ENCODE measurements around the gene CD180. TPM values are rescaled to one million over a fixed set of nuclear protein-coding genes. Genes with fewer than 3 reads are reported as not detected.
"Not testable (repeated sequence)": the region's sequence is repeated elsewhere in the genome, so short reads cannot be mapped to it uniquely, and the experiment has no call there.

The CD180 gene
- total RNA-seq, 3 donors from 2014 or later = 0.87 to 1.4 (median 1.3) TPM

DNA sequence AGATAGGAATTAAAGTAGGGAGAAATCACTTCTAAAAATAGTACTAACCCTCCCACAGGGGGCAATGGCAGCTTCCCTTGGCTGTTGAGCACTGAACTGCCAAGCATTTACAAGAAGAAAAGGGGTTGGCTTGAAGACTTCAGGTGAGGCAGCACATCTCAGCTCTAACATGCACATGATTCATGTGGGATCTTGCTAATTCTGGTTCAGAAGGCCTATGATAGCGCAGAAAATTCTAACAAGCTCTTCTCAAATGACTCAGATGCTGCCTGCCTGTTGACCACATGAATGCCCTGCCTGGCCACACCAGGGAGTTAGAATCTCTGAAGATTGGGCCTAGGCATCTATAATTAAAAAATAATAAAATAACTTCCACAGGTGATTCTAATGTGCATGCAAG lies 22.6 kb downstream of the CD180 start:
- TF ChIP-seq, protein P1, sequence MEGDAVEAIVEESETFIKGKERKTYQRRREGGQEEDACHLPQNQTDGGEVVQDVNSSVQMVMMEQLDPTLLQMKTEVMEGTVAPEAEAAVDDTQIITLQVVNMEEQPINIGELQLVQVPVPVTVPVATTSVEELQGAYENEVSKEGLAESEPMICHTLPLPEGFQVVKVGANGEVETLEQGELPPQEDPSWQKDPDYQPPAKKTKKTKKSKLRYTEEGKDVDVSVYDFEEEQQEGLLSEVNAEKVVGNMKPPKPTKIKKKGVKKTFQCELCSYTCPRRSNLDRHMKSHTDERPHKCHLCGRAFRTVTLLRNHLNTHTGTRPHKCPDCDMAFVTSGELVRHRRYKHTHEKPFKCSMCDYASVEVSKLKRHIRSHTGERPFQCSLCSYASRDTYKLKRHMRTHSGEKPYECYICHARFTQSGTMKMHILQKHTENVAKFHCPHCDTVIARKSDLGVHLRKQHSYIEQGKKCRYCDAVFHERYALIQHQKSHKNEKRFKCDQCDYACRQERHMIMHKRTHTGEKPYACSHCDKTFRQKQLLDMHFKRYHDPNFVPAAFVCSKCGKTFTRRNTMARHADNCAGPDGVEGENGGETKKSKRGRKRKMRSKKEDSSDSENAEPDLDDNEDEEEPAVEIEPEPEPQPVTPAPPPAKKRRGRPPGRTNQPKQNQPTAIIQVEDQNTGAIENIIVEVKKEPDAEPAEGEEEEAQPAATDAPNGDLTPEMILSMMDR (IDR thresholded peaks at IDR 0.05) = no peak
- Histone ChIP-seq H3K4me1 (ENCODE audit: low read depth) (no peaks in the 10 kb centered on the region), H3K36me3 (ENCODE audit: low read depth) (no peaks in the 10 kb centered on the region), H3K4me3 (no peak overlapping the region), H3K9me3 (no peaks in the 10 kb centered on the region)
- intact Hi-C loops (cut with DNase I, micrococcal nuclease) = no loop called here
- no peak for ATAC-seq
- DNase-seq = no peak

DNA sequence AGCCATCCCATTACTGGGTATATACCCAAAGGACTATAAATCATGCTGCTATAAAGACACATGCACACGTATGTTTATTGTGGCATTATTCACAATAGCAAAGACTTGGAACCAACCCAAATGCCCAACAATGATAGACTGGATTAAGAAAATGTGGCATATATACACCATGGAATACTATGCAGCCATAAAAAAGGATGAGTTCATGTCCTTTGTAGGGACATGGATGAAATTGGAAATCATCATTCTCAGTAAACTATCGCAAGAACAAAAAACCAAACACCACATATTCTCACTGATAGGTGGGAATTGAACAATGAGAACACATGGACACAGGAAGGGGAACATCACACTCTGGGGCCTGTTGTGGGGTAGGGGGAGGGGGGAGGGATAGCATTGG lies 23.2 kb downstream of the CD180 start:
- H3K9me3 ChIP-seq; H3K4me1 ChIP-seq (ENCODE audit: low read depth); ATAC-seq; intact Hi-C loops (cut with DNase I, micrococcal nuclease); H3K4me3 ChIP-seq; DNase-seq; H3K36me3 ChIP-seq (ENCODE audit: low read depth): not testable (repeated sequence)

DNA sequence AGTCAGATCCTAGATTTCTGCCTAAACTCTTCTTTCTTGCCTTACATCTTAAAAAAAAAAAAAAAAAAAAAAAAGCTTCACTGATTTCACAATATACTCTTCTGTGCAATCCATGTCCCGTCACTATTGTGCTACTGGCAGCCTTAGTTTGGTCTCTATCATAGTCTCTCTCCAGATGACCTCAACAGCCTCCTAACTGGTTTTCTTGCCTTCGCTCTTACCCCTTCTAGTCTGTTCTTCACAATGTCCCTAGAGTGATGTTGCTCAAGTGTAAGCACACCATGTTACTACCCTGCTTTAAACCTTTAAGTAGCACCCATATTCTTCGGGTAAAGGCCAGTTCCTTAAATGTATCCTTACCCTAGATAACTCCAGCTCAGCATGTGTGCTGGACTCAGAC lies 25.8 kb downstream of the CD180 start:
- ATAC-seq (no peak), DNase-seq (no peak)
- H3K4me1 ChIP-seq (ENCODE audit: low read depth) = no peaks in the 10 kb centered on the region
- no peaks in the 10 kb centered on the region for H3K9me3 ChIP-seq
- no peak overlapping the region for H3K4me3 ChIP-seq
- intact Hi-C loops (cut with DNase I, micrococcal nuclease) = no loop called here
- TF ChIP-seq, protein P1 (IDR thresholded peaks at IDR 0.05) = no peak
- no peaks in the 10 kb centered on the region for H3K36me3 ChIP-seq (ENCODE audit: low read depth)

DNA sequence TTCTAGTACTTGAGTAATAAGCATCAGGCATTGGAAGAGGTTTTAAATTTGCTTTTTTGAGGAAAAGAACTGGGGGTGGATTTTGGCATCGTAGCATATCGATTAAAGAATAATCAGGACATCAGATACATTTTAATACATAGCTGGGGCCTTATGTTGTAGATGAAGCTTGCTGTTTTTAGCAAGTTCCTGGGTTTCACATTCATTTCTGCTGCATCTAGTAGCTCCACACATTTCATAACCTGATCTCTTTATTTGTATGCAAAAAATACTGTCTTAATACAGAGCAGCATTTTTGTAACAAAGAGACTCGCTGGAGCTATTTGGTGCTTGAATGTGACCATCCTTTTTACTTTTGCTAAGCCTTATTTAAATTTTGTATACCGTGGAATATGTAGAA lies 28.5 kb downstream of the CD180 start:
- TF ChIP-seq, protein P1 (IDR thresholded peaks at IDR 0.05) = no peak
- Histone ChIP-seq H3K36me3 (ENCODE audit: low read depth) (no peaks in the 10 kb centered on the region), H3K4me3 (no peak overlapping the region), H3K9me3 (no peaks in the 10 kb centered on the region), H3K4me1 (ENCODE audit: low read depth) (no peaks in the 10 kb centered on the region)
- intact Hi-C loops (cut with DNase I, micrococcal nuclease) = loop anchor here in 1 of 2 donors (5.0 kb wide), 1 partner anchor 39 kb away; no protein-coding TSS in a partner anchor
- ATAC-seq (no peak), DNase-seq (no peak)

DNA sequence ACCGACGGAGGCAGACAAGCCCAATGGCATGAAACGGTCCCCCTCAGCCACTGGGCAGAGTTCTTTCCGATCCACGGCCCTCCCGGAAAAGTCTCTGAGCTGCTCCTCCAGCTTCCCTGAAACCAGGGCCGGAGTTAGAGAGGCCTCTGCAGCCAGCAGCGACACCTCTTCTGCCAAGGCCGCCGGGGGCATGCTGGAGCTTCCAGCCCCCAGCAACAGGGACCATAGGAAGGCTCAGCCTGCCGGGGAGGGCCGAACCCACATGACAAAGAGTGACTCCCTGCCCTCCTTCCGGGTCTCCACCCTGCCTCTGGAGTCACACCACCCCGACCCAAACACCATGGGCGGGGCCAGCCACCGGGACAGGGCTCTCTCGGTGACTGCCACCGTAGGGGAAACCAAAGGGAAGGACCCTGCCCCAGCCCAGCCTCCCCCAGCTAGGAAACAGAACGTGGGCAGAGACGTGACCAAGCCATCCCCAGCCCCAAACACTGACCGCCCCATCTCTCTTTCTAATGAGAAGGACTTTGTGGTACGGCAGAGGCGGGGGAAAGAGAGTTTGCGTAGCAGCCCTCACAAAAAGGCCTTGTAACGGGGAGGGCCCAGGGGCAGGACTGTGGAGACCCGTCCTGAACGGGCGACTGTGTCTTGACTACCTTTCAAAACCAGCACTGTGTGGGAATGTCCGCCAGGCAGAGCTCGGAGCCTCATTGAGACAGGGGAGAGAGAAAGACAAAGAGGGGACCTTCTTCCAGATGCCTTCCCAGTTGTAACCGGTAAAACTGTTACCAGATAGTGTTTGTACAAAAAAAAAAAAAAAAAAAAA lies 29.9 kb downstream of the CD180 start:
- ATAC-seq (peak; percentile 80), DNase-seq (peak; percentile 71 to 87 (median 81))
- intact Hi-C loops (cut with DNase I, micrococcal nuclease) = loop anchor here in 1 of 2 donors (5.0 kb wide), 1 partner anchor 41 kb away; no protein-coding TSS in a partner anchor
- Histone ChIP-seq H3K4me1 (ENCODE audit: low read depth) (no peaks in the 10 kb centered on the region), H3K9me3 (no peaks in the 10 kb centered on the region), H3K36me3 (ENCODE audit: low read depth) (no peaks in the 10 kb centered on the region), H3K4me3 (no peak overlapping the region)
- TF ChIP-seq, protein P1 (IDR thresholded peaks at IDR 0.05) = no peak
